Epithelial cell of proximal tubule (primary cell): ENCODE measurements around the gene ROPN1B. TPM values are rescaled to one million over a fixed set of nuclear protein-coding genes. Genes with fewer than 3 reads are reported as not detected.
A peak's percentile ranks its signal among the peaks of the same experiment; 100 is the strongest.
"Not testable (repeated sequence)": the region's sequence is repeated elsewhere in the genome, so short reads cannot be mapped to it uniquely, and the experiment has no call there.

Experiments
- DNase-seq: peaks from one replicate; pipeline ENCODE4 v3.0.0-alpha.2; 2011; ENCODE audit warnings: low read depth
- H3K4me3 ChIP-seq: 2 replicates; pipeline ENCODE4 v1.5.1; 2011; ENCODE audit warnings: low read depth, mild to moderate bottlenecking, low read length
- CTCF ChIP-seq: conservative IDR thresholded peaks from 2 replicates; pipeline ENCODE4 v1.5.1; 2012; ENCODE audit warnings: low read depth, mild to moderate bottlenecking, low read length
- total RNA-seq: library from RNA; depleted of rRNA; stranded (reverse); fragments of >200 nt; gene quantifications from 2 replicates; pipeline ENCODE4 v1.2.3, GENCODE V29; 2015

ROPN1B gene
- total RNA-seq, 1 donor from 2014 or later: not detected

GRCh38 chr3:125971997-125972944, 3.3 kb downstream of the ROPN1B start:
- peak; percentile 68 for TF ChIP-seq CTCF
- H3K4me3 ChIP-seq: peak overlapping the region; percentile 30
- not testable (repeated sequence) for DNase-seq

- not testable (repeated sequence) for H3K4me3 ChIP-seq, DNase-seq
Observed at GRCh38 chr3:125975245-125976002, 6.4 kb downstream of the ROPN1B start.

GRCh38 chr3:125976003-125976390, 7.0 kb downstream of the ROPN1B start:
- DNase-seq, H3K4me3 ChIP-seq: not testable (repeated sequence)

- H3K4me3 ChIP-seq, DNase-seq: not testable (repeated sequence)
Observed at GRCh38 chr3:125977104-125977503, 8.1 kb downstream of the ROPN1B start.

- DNase-seq, H3K4me3 ChIP-seq: not testable (repeated sequence)
Observed at GRCh38 chr3:125984951-125985350, 16.0 kb downstream of the ROPN1B start.

- H3K4me3 ChIP-seq: peak overlapping the region; percentile 66
- peak; percentile 37 for DNase-seq
- no peak for TF ChIP-seq CTCF
Observed at GRCh38 chr3:125990253-125990970, 21.4 kb downstream of the ROPN1B start.

GRCh38 chr3:125996751-125997150, 27.8 kb downstream of the ROPN1B start:
- H3K4me3 ChIP-seq, DNase-seq: not testable (repeated sequence)

GRCh38 chr3:126002189-126002588, 33.2 kb downstream of the ROPN1B start:
- DNase-seq: no peak
- TF ChIP-seq CTCF: no peak
- H3K4me3 ChIP-seq: no peak overlapping the region

- no peak for TF ChIP-seq CTCF
- DNase-seq: no peak
- H3K4me3 ChIP-seq: no peak overlapping the region
Observed at GRCh38 chr3:126003447-126004190, 34.6 kb downstream of the ROPN1B start.
